IMR-90 (cell line): Measurements from ENCODE around the gene SPDYE18. TPM values are rescaled to one million over a fixed set of nuclear protein-coding genes. Genes with fewer than 3 reads are reported as not detected.
"Not testable (repeated sequence)": the region's sequence is repeated elsewhere in the genome, so short reads cannot be mapped to it uniquely, and the experiment has no call there.

ENCODE experiments used
- ATAC-seq: fragments of 200-7000 bp; cut with Tn5 transposase; 2 replicates; pipeline ENCODE4 v1.9.1; 2020; ENCODE audit warnings: low read depth, mild to moderate bottlenecking, moderate library complexity
- BruUV-seq: library from RNA; stranded (reverse); fragments of 400-500 nt; replicated peaks from 2 replicates; lab custom pipeline; 2021; lab: Mats Ljungman, UMichigan
- CTCF ChIA-PET: fragments of 300-600 bp; formaldehyde crosslinking; extraction: SDS; loops from one replicate; lab custom pipeline; 2021; ENCODE audit warnings: antibody characterized with exemption; lab: Yijun Ruan, JAX
- POLR2A ChIA-PET: fragments of 300-600 bp; sonication (Branson Sonifier 250); formaldehyde crosslinking; loops from one replicate; lab custom pipeline; 2022; ENCODE audit warnings: antibody characterized with exemption; ENCODE audit not compliant: unreplicated experiment; lab: Charles Lee
- DNase-seq: peaks from one replicate; pipeline ENCODE4 v3.0.0; 2013
- H2AFZ ChIP-seq: replicated peaks from 2 replicates; pipeline ENCODE3; 2013; ENCODE audit warnings: low read length, mild to moderate bottlenecking; ENCODE audit not compliant: poor library complexity
- H2AK5ac ChIP-seq: 2 replicates; pipeline ENCODE4 v1.6.1; 2013; ENCODE audit warnings: low read depth, low read length, inconsistent platforms
- H2AK9ac ChIP-seq: replicated peaks from 2 replicates; pipeline ENCODE3; 2013; ENCODE audit warnings: mild to moderate bottlenecking, low read depth, low read length, moderate library complexity; ENCODE audit not compliant: poor library complexity
- H2BK120ac ChIP-seq: 2 replicates; pipeline ENCODE4 v1.6.1; 2013; ENCODE audit warnings: low read depth, low read length, inconsistent platforms
- H2BK15ac ChIP-seq: 3 replicates; pipeline ENCODE4 v1.6.1; 2013; ENCODE audit warnings: low read depth, low read length, inconsistent platforms
- H2BK20ac ChIP-seq: 2 replicates; pipeline ENCODE4 v1.6.1; 2013; ENCODE audit warnings: low read depth, mild to moderate bottlenecking, inconsistent platforms, low read length, moderate library complexity
- H2BK5ac ChIP-seq: 2 replicates; pipeline ENCODE4 v1.6.1; 2013; ENCODE audit warnings: mild to moderate bottlenecking, low read depth, low read length, inconsistent platforms; ENCODE audit not compliant: poor library complexity, severe bottlenecking
- H3K14ac ChIP-seq: replicated peaks from 2 replicates; pipeline ENCODE4 v1.6.1; 2013; ENCODE audit warnings: low read depth, low read length, inconsistent platforms
- H3K18ac ChIP-seq: 2 replicates; pipeline ENCODE4 v1.6.1; 2013; ENCODE audit warnings: low read depth, low read length, control low read depth
- H3K23ac ChIP-seq: 2 replicates; pipeline ENCODE4 v1.6.1; 2013; ENCODE audit warnings: low read depth, low read length, inconsistent platforms
- H3K27ac ChIP-seq: 2 replicates; pipeline ENCODE4 v1.5.1; 2013; ENCODE audit warnings: mild to moderate bottlenecking, control low read depth, low read length; ENCODE audit not compliant: insufficient read depth
- H3K27me3 ChIP-seq: 2 replicates; pipeline ENCODE4 v1.6.1; 2013; ENCODE audit warnings: low read length; ENCODE audit not compliant: control insufficient read depth, insufficient read depth
- H3K36me3 ChIP-seq: 2 replicates; pipeline ENCODE4 v1.6.1; 2013; ENCODE audit warnings: low read length, mixed read lengths; ENCODE audit not compliant: control insufficient read depth, insufficient read depth
- H3K4ac ChIP-seq: 2 replicates; pipeline ENCODE4 v1.6.1; 2013; ENCODE audit warnings: low read depth, low read length, inconsistent platforms
- H3K4me1 ChIP-seq: 2 replicates; pipeline ENCODE4 v1.6.1; 2013; ENCODE audit warnings: low read length, mixed read lengths; ENCODE audit not compliant: control insufficient read depth, insufficient read depth
- H3K4me2 ChIP-seq: 2 replicates; pipeline ENCODE4 v1.6.1; 2013; ENCODE audit warnings: low read depth, mild to moderate bottlenecking, control low read depth, low read length, moderate library complexity
- H3K4me3 ChIP-seq: 2 replicates; pipeline ENCODE4 v1.5.1; 2013; ENCODE audit warnings: low read depth, mild to moderate bottlenecking, control low read depth, low read length, moderate library complexity; ENCODE audit not compliant: insufficient read depth
- H3K56ac ChIP-seq: 2 replicates; pipeline ENCODE4 v1.6.1; 2013; ENCODE audit warnings: low read length, inconsistent platforms; ENCODE audit not compliant: insufficient read depth; ENCODE audit errors: extremely low read depth
- H3K79me1 ChIP-seq, 2 experiments: 2 replicates each; pipeline ENCODE4 v1.6.1; 2013; ENCODE audit warnings: low read length in 2 of 2, inconsistent platforms in 1 of 2, low read depth in 1 of 2
- H3K9ac ChIP-seq: 2 replicates; pipeline ENCODE4 v1.6.1; 2013; ENCODE audit warnings: low read depth, low read length, control low read depth
- H3K9me1 ChIP-seq: 2 replicates; pipeline ENCODE4 v1.6.1; 2013; ENCODE audit warnings: low read length, inconsistent platforms; ENCODE audit not compliant: insufficient read depth
- H3K9me3 ChIP-seq: 2 replicates; pipeline ENCODE4 v1.6.1; 2013; ENCODE audit warnings: low read length; ENCODE audit not compliant: control insufficient read depth, insufficient read depth
- H4K20me1 ChIP-seq: 2 replicates; pipeline ENCODE4 v1.6.1; 2013; ENCODE audit warnings: low read length, inconsistent platforms; ENCODE audit not compliant: insufficient read depth
- H4K5ac ChIP-seq: 2 replicates; pipeline ENCODE4 v1.6.1; 2013; ENCODE audit warnings: mild to moderate bottlenecking, low read depth, low read length, control low read depth
- H4K8ac ChIP-seq, 2 experiments: 2 replicates each; pipeline ENCODE4 v1.6.1; 2013; ENCODE audit warnings: low read depth in 2 of 2, low read length in 2 of 2, control low read depth in 1 of 2, inconsistent platforms in 1 of 2
- H4K91ac ChIP-seq: 2 replicates; pipeline ENCODE4 v1.6.1; 2013; ENCODE audit warnings: low read depth, low read length, inconsistent platforms; ENCODE audit not compliant: insufficient read depth
- WGBS, 2 experiments: methylation state at CpG; one replicate each; pipeline versions ENCODE4 v1.1.5 to v1.1.7; 2013; ENCODE audit warnings: missing lambda C conversion rate in 2 of 2; ENCODE audit not compliant: insufficient read length in 1 of 2; ENCODE audit errors: extremely low coverage in 2 of 2; 5-methylcytosine and 5-hydroxymethylcytosine counted together
- dilution Hi-C: fragments of 300-500 bp; cut with HindIII; formaldehyde crosslinking; loops from one replicate; pipeline ENCODE4 v1.14.3; 2018; ENCODE audit warnings: low sequenced_read_pairs; ENCODE audit not compliant: unreplicated experiment
- in situ Hi-C: fragments of 300-500 bp; cut with MboI; formaldehyde crosslinking; loops from 3 replicates; pipeline ENCODE4 v1.14.3; 2019; ENCODE audit warnings: low sequenced_read_pairs, inconsistent platforms, mixed read lengths
- intact Hi-C: fragments of 100-400 bp; cut with micrococcal nuclease; formaldehyde crosslinking; loops from 2 replicates; pipeline ENCODE4 v1.10.0; 2022
- polyA plus RNA-seq, 3 experiments: library from polyadenylated mRNA; depleted of rRNA; stranded (reverse); fragments of >200 nt; gene quantifications; 2 replicates each; pipeline ENCODE4 v1.2.3, GENCODE V29; 2012; ENCODE audit warnings: low replicate concordance in 1 of 3
- total RNA-seq: library from RNA; depleted of rRNA; stranded (reverse); fragments of >200 nt; gene quantifications from 2 replicates; pipeline ENCODE4 v1.2.3, GENCODE V29; 2012

The SPDYE18 gene
- total and polyA plus RNA-seq, 2 of the 4 experiments (the other 2 are of a cell fraction): not detected

- H3K4me3 ChIP-seq, CTCF ChIA-PET, H4K20me1 ChIP-seq, H4K8ac ChIP-seq, H2BK20ac ChIP-seq, BruUV-seq, ATAC-seq, H2BK5ac ChIP-seq, H3K36me3 ChIP-seq, H3K4me2 ChIP-seq, H3K4me1 ChIP-seq, intact Hi-C loops, H3K9me1 ChIP-seq, H4K5ac ChIP-seq, H3K4ac ChIP-seq, H2BK15ac ChIP-seq, H4K91ac ChIP-seq, H2BK120ac ChIP-seq, H3K79me1 ChIP-seq, H2AFZ ChIP-seq, H2AK5ac ChIP-seq, H2AK9ac ChIP-seq, DNase-seq, H3K56ac ChIP-seq, H3K14ac ChIP-seq, H3K9ac ChIP-seq, H3K27ac ChIP-seq, H3K23ac ChIP-seq, in situ Hi-C loops, H3K9me3 ChIP-seq, POLR2A ChIA-PET, H3K27me3 ChIP-seq, H3K18ac ChIP-seq, dilution Hi-C loops: not testable (repeated sequence)
- WGBS, 2 experiments: no CpG with 5 or more reads among the region's 10 CpGs
These were observed 59.1 kb downstream of the SPDYE18 start for GRCh38 chr7:77003241-77003640.

DNA sequence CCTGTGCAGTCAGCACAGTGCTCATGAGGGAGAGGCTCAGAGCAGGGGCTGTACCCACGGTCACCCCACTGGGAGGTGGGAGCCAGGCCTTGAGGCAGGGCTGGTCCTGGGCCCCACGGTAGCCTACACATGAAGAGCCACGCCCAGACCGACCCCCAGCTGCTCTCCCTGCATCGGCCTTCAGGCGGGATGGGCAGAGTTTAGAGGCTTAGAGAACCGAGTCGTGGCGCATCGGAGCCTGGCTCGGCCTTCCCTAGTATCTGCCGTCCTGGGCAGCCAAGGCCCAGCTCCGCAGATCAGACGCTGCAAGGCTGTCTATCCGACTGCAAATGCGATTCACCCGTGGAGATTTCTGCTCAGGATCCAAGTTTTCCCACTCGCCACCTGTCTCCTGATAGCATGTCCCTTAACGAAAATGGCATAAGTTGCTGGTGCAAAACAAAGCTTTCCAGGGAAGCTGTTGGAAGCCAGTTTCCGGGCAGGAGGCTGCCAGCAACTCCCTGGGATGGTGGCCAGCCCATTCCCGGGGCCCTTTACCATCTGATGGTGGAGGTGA is 59.6 kb downstream of the SPDYE18 start:
- H3K4ac ChIP-seq, dilution Hi-C loops, H3K4me1 ChIP-seq, H4K20me1 ChIP-seq, H2BK5ac ChIP-seq, H3K23ac ChIP-seq, H3K18ac ChIP-seq, H3K14ac ChIP-seq, H3K9me3 ChIP-seq, H2AFZ ChIP-seq, CTCF ChIA-PET, H2BK20ac ChIP-seq, H3K79me1 ChIP-seq, H2BK15ac ChIP-seq, BruUV-seq, H3K27ac ChIP-seq, ATAC-seq, H3K4me3 ChIP-seq, H4K8ac ChIP-seq, H3K9me1 ChIP-seq, H4K5ac ChIP-seq, DNase-seq, H3K27me3 ChIP-seq, in situ Hi-C loops, H3K56ac ChIP-seq, H3K36me3 ChIP-seq, H3K9ac ChIP-seq, H3K4me2 ChIP-seq, H2BK120ac ChIP-seq, H4K91ac ChIP-seq, H2AK9ac ChIP-seq, POLR2A ChIA-PET, intact Hi-C loops, H2AK5ac ChIP-seq: not testable (repeated sequence)
- WGBS, 2 experiments: 65% methylated on average over 4 of the region's 21 CpGs; no CpG with 5 or more reads in 1 of the 2 experiments
